GM21390 (cell line): ENCODE data around the gene MBNL2.

Experiments used
- ATAC-seq: cut with Tn5 transposase; IDR thresholded peaks from one replicate; pipeline ENCODE4 v1.9.1; 2021; ENCODE audit not compliant: unreplicated experiment

Gene MBNL2

DNA sequence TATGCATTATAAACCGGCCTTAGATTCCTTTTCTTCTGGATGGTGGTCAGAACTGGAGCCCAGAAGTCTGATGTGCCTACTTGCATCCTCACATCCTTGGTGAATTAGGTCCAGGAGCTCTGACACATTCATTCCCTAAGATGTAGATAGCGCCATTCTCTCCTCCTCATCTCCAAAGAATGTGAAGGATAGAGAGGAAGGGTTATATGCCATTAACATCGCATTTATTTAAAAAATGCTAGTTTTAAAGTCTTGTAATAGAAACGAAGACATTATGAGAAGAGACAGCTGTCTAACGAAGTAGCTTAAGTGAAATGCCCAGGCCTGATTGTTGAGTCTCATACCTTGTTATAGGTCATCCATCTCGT is 9.7 kb downstream of the MBNL2 start:
- no peak for ATAC-seq

DNA sequence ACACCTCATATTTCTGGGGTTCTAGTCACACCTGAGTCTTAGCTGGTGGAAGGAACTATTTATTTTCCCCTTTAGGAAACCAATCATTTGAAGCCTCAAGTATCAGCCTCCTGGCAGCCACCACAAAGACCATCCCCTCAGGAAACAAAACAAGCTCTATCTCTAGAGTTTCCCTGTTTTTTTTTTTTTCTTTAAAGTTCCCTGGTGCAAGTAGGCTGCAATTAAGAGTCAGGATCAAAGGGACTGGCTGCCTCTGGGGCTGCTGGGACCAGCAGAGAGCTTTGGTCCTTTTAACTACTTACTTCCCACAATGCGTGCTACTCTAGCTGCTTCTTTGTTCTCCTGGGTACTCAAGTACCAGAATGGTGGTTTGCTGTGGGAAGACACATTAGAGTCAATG is 11.4 kb downstream of the MBNL2 start:
- ATAC-seq = no peak

- no peak for ATAC-seq
Observed at GRCh38 chr13:97234236-97234635, 12.1 kb downstream of the MBNL2 start.

- no peak for ATAC-seq
Observed at GRCh38 chr13:97234742-97235141, 12.6 kb downstream of the MBNL2 start.

DNA sequence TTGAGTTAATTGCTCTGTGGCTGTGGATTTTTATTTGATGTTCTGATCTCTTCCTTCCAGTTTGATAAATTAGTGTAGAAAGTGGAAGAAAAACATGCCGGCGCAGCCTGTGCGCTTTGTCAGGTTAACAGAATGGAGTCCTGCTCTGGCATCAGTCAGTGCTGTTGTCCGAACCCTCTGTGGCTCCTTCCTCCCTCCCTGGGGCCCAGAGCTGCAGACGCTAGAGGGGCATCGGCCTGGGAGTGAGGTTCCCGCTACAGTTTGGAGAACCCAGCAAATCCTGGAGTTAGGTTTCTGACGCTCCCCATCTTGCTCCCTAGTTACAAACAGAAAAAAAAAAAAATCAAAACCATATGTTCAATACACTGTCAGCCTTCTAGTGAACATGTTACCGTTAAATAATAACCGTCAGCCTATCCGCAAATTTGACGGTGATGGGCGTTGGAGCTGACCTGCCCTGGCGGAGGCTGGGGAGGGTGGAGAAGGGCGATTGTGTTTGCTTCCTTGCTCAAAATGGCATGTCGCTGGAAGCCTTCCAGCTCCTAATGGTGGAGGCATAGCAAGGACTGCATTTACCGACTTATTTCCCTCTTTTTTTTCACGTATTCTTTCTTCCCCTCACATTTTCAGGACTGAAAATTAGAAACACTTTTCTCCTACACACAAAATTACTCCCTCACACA is 13.6 kb downstream of the MBNL2 start:
- no peak for ATAC-seq

DNA sequence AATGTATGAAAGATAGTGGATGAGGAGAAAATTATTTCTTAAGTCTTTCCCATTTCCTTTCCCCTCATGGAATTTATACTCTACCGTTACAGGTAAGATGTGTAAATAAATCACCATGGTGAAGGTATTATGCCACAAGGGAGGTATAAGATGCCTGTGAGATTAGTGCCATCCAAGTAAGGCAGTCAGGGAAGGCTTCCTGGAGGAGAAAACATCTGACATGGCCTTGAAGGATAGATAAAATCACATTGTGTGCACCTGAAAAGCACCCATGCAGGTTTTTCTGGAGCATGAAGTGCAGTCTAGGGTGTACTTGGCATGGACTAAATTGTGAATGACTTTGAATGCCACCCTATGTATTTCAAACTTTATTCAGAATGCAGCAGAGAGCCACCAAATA is 15.3 kb downstream of the MBNL2 start:
- ATAC-seq = no peak

- no peak for ATAC-seq
Observed at GRCh38 chr13:97238432-97238831, 16.3 kb downstream of the MBNL2 start.

DNA sequence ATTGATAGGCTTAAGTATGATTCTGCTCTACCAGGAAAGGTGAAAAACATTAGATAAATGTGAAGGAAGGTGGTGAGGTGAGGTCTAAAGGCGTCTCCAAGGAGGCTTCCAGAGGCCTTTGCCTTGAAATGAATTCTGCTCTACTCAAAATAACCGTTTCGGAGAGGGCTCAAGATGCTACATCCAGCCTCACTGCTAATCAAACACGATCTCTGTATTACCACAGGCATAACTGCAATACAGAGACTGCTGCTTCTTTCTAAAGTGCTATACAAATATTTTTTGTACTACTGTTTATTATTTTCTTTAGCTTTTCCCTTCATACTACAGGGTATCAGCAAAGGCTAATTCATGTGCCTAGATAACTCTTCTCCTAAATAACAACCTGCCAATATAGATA is 16.8 kb downstream of the MBNL2 start:
- ATAC-seq = no peak

GRCh38 chr13:97239306-97239705 is 17.2 kb downstream of the MBNL2 start:
- ATAC-seq = no peak

GRCh38 chr13:97239943-97240787 is 18.0 kb downstream of the MBNL2 start:
- no peak for ATAC-seq

GRCh38 chr13:97240788-97241734 is 18.9 kb downstream of the MBNL2 start:
- no peak for ATAC-seq

GRCh38 chr13:97241761-97242160 is 19.6 kb downstream of the MBNL2 start:
- no peak for ATAC-seq

- no peak for ATAC-seq
Observed at GRCh38 chr13:97242755-97243497, 20.8 kb downstream of the MBNL2 start.

GRCh38 chr13:97243915-97244781 is 22.0 kb downstream of the MBNL2 start:
- no peak for ATAC-seq

- no peak for ATAC-seq
Observed at GRCh38 chr13:97245011-97245410, 22.9 kb downstream of the MBNL2 start.

- ATAC-seq = no peak
Observed at GRCh38 chr13:97246596-97247158, 24.5 kb downstream of the MBNL2 start.

DNA sequence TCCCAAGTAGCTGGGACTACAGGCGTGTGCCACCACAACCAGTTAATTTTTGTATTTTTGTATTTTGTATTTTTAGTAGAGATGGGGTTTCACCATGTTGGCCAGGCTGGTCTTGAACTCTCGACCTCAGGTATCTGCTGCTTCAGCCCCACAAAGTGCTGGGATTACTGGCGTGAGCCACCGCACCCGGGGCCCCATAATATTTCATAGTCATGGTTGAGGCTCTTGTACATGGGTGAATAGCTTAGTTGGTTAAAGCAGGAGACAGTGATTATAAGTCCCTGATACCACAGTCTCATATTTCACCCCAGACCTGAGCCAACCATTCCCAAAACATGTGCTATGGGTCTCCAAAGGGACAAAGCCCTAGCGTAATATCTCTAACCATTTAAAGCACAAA is 26.1 kb downstream of the MBNL2 start:
- no peak for ATAC-seq

DNA sequence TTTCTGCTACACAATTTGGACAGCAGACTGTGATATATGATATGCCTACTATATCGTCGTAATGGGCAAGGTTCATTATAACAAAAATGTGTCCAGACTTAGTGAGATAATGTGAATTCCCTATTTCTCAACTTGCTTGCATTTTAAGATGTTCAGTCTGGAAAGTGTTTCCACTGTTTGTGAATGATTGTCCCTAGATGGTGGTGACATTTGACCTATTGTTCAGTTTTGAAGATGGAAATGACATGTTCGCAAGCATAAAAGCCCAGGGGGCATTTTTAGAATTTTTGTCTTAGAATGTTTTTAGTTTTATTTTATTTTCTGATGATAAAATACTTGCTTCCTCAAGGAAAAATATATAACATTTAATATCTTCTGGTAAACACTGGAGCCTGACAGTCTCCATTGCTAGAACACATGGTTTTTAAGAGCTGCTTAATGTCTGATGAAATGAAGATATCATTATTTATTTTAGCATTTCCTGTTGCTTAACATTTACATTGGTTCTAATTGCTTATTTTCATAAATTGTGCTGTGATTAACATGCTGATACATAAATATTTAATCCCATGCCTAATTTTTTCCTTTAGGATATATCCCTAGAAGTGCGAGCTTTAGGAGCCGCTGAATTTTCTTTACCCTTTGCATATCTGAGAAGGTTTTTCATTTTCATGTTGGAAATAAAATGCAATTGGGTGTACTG is 27.1 kb downstream of the MBNL2 start:
- ATAC-seq = no peak
